Activated CD4-positive, alpha-beta T cell treated with anti-CD3 and anti-CD28 coated beads, Interleukin-2, amount 50 U/mL, for 24 hours (primary cell): ENCODE measurements around the gene HSPA5.
"Not testable (repeated sequence)": the region's sequence is repeated elsewhere in the genome, so short reads cannot be mapped to it uniquely, and the experiment has no call there.

ENCODE experiments used
- DNase-seq, 2 donors: peaks; one replicate each; pipeline ENCODE4 v3.0.0-alpha.2; 2020; ENCODE audit warnings: low read depth in 1 of 2, low spot score in 1 of 2

The HSPA5 gene

DNA sequence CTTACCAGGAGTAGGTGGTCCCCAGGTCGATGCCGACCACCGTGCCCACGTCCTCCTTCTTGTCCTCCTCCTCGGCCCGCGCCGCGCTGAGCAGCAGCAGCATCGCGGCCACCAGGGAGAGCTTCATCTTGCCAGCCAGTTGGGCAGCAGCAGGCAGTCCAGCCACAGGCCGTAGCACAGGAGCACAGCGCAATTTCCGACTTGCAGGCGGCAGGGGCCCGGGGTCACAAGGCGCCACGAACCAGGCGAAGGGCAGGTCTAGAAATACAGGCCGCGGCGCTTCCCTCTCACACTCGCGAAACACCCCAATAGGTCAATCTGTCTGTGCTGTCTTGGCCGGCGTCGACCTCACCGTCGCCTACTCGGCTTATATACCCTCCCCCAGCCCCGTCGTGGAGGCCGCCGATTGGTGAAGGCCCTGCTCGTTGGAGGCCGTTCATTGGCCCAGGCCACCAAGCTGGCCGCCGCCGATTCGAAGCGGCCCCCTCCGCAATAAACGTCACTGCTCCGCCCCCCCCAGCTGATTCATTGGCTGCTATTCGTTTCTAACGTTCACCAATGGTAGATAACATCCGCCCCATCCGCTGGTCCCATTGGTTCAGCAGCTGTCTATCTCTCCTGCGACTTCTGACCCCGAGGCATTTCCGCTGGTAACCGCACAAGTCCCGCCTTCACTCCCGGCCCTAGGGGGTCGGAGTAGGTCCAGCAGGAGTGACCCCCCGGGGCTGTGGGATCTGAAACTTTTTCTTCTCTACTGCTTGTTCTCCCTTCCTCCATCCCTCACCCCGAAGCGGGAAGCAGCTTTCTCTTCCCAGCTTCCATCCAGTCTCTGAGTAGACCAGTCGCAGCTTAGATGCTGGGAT, at the start of gene HSPA5:
Gene HSPA5 (minus strand): TSS at position 344 of the 863 bp plus-strand sequence. CDS start 217 bp downstream, at position 127.
- peak; percentile 99 to 100 for DNase-seq

DNA sequence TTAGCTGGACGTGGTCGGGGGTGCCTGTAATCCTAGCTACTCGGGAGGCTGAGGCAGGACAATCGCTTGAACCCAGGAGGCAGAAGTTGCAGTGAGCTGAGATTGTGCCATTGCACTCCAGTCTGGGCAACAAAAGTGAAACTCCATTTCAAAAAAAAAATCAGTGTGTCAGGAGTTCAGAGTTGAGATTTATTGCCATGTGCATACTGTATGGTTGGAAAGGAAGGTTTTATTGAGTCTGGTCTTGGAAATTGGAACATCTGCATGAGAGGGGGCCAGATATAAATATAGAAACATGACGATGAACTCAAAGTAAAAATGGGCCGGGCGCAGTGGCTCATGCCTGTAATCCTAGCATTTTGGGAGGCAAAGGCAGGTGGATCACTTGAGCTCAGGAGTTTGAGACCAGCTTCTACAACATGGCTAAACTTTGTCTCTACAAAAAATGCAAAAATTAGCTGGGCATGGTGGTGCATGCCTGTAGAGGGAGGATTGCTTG, 45.8 kb upstream of the HSPA5 start:
- not testable (repeated sequence) for DNase-seq

DNA sequence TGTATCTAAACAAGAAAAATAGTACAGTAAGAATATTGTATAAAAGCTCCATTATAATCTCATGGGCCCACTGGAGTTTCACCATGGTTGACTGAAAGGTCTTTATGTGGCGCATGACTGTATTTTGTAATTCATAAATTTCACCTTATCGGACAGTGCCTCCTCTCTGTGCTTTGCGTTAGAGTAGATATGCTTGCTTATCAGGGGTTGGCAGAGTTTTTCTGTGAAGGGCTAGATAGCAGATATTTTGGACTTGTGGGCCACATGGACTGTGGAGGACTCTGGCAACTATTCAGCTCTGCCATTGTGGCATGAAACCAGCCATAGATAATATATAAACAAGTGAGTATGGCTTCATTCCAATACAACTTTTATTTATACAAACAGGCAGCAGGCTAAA, 43.7 kb upstream of the HSPA5 start:
- no peak for DNase-seq

DNA sequence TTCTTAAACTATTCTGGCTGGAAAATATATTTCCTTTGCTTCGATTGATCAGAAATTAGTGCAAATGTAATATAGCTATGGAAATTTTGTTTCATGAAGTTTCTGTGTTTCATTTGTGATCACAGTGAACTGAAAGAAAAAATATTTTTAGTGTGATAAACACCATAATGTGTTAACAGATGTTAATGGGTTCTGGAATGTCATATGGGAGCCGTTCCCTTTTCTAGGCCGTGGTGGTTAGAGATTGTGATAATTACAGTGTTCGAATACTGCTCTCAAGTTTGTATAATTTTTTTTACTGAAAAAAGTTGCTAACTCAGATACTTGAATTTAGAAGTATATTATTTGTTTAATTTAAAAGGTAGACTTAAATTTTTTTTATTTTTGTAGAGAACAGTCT, 39.8 kb upstream of the HSPA5 start:
- DNase-seq, result no peak

DNA sequence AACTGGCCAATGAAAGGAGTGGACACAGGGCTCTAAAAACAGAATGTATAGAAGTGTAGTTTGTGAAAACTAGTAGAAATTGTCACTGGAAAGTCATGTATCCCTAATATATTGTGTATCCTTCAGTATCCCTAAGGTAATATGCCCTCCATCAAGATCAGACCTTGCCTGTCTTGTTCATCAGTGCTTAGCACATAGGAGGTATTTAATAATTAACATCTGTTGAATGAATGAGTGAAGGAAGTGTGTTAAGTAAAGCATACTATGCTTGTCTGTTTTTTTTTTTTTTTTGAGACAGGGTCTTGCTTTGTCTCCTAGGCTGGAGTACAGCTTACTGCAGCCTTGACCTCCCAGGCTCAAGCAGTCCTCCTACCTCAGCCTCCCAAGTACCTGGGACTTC, 36.3 kb upstream of the HSPA5 start:
- no peak for DNase-seq

DNA sequence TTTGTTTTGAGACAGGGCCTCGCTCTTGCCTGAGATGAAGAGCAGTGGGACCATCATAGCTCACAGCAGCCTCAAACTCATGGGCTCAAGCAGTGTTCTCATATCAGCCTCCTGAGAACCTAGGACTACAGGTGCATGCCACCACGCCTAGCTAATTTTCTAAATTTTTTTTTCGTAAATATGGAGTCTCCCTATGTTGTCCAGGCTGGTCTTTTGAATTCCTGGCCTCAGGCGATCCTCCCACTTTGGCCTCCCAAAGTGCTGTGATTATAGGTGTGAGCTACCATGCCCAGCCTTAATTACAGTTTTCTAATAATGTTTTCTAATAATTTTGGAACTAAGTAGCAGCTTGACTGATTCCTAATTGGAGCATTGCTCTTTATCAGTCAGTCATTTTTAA, 35.6 kb upstream of the HSPA5 start:
- no peak for DNase-seq

DNA sequence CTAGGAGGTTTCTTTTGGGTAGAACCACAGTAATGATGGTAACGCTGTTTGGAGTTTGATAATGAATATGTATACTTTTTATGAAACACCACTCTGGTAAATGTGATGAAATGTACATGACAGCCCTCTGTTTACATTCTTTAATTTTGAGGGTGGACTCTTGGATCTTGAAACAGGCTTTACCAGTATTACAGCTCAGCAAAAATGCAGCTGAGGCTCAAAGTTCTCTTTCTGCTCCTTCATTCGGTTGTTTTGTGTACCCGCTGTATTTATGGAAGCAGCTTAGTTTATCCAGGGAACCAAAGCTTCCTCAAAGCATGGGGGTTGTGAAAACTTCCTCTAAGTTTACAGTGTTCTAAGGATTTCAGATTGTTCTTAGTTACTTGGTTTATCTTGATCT, 31.6 kb upstream of the HSPA5 start:
- DNase-seq, result no peak

DNA sequence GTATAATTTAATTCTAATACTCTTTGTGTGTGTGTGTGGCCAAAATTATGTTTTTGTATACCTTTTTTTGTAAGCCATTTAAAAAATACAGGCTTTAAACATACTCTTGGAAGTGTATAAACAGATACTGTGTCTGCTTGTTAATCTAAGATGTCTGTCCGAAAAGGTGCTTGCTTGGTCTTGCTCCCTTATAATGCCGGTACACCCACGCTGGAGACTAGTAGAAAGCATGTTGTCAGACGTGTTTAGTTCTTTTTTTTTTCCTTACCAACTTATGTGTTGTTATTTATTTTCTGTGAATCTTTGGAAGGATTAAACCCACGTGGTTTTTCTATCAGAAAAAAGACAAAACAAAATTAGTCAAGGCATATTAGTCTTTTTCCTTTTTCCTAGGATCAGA, 29.9 kb upstream of the HSPA5 start:
- no peak for DNase-seq

DNA sequence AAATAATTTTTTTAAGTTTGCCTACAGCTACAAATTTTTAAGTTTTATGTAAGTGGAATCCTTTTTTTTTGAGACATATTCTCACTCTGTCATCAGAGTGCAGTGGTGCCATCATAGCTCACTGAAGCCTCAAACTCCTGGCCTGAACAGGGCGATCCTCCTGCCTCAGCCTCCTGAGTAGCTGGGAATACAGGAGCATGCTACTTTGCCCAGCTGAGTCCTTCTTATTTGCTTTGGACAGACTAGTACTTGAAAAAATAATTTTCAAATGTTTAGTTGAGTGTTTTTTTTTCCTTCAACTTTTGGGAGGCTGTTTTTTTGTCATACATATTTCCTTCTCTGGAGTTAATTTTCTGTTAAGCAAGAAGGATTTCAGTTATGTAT, 27.9 kb upstream of the HSPA5 start:
- DNase-seq, result no peak

DNA sequence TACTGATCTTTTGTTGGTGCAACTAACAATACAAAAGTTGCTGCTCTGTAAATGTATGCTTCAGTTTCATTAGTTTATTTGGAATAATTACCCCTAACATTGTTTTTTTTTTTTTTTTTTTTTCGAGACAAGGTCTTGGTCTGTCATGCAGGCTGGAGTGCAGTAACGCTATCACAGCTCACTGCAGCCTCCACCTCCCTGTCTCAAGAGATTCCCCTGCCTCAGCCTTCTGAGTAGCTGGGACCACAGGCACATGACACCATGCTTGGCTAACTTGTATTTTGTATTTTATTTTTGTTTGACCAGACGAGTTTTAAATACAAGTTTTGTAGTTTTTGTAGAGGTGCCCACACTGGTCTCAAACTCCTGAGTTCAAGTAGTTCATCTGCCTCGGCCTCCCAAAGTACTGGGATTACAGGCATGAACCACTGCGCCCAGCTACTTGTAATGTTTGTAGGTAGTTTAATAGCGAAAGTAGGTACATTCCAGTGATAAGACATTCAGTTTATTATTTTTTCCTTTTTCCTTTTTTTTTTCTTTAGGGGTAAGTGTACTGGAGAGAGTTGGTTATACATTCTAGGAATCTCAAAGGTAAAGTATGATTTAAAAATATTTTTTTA, 27.4 kb upstream of the HSPA5 start:
- no peak for DNase-seq

DNA sequence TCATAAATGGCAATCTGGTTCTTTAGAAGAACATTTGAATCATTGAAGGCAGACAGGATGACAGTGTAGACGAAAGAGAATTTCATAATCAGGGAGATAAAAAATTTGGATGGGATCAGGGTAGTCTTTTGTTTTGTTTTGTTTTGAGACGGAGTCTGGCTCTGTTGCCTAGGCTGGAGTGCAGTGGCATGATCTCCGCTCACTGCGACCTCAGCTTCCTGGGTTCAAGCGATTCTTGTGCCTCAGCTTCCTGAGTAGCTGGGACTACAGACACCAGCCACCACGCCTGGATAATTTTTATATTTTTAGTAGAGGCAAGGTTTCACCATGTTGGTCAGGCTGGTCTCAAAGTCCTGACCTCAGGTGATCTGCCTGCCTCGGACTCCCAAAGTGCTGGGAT, 22.9 kb upstream of the HSPA5 start:
- not testable (repeated sequence) for DNase-seq

DNA sequence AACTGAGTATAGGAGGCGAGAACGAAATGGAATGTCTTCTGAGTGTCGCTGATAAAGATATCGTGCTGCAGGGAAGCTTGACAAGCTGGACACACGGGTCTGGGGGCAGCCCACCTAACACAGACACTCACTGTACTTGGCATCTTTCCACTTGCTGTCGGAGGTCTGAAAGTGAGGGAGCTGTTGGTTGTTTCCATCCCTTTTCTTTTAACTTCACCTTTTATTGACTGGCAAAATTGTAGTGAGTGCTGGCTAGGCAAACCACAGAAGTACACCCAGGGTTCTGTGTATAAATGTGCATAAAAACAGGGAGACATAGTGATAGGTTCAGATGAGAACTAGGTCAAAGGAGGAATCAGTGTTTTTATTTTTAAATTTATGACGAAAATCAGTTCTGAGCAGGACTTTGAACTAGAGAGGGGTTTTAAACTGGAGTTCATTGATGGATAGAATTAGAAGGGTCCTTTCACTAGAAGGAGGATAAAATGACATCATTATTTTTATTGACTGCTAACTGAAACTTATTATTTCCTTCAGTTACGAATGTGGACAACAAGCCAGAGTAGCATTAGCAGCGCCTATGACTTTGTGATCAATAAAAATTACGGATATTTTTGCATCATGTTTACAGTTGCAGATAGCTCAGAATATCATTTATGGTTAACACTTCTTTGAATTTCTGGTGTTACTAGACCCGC, 21.3 kb upstream of the HSPA5 start:
- DNase-seq, result no peak

DNA sequence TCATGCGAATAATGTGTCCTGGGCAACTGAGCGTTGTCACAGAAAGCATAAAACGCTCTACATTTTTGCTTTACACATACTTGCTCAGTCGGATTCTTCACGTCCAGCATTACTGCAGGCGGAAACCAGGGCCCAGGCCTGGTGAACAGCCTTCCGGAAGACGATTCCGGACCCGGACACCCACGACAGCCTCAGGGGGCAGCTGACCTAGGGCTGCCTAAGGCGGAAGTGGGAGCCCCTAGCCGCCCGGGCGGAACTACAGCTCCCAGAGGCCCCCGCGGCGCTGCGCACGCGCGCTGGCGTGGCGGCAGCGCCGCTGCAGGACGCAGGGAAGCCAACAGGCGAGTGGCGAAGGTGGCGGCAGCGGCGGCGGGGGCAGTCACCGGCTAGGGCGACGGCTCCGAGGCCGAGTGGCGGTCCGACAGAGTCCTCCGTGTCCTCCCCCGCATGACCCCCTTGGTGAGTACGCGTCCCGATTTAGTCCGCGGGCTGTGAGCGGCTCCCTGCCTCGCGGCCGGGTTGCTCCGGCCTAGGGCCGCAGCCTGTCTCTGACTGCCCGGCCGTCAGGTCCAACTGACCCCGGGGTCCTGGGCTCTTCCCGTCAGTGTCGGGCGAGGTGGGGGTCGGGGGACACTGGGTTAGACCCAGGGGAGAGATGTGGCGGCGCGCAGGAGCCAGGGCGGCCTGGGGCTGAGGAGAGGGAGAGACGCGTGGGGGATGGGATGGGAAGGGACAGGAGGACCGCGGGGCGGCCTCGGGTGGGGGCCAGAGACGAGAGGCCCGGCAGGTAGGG, 20.6 kb upstream of the HSPA5 start, which contains the start of gene GAPVD1:
Gene GAPVD1 (plus strand): TSS at position 326 of the 793 bp plus-strand sequence. CDS start 37,096 bp downstream, outside the sequence.
- peak; percentile 77 for DNase-seq

DNA sequence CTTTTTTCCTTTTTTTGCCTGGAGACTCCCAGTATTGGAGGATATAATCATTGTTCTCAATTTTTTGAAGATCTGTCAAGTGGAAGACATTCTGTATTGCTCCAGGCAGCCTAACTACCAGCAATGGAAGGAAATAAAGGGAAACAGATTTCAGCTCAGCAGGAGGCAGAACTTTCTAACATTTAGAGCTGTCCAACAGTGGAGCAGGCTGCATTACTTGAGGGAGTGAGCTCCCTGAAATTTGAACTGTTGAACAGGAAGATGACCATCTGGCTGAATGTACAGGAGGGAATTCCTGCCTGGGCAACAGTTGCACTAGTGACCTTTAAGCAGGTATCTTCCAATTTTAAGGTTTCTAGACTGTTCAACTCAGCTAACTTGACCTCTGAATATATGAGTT, 19.4 kb upstream of the HSPA5 start:
- DNase-seq, result no peak

DNA sequence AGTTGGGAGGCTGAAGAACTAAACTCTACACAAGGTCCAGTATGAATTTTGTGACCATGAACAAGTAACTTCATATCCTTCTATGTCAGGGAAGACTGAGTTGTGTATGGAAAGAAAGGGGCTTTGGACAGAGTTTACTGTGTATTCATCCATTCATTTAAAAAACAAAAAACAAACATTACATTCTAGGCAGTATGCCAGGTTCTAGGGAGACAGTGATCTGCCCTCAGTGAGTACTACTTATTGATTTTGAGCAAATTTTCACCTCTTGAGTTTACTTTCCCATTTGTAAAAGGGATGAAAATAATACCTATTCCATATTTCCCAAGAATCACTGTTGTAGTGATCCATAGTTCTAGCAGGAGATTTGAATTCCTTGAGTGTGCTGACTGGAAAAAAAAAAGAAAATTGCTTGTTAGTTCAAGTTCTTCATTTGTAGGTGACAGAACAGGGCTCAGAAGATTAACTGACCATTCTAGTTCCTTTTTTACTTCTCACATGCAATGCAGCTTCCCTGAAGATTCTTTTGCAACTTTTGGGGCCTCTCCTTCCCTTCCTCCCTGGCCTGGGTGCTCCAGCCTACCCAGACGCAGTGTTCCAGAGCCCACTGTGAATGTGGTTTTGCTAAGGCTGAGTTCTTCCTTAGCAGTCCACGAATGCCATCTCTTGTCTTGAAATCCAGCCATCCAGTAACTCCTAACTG, 17.8 kb upstream of the HSPA5 start:
- no peak for DNase-seq

DNA sequence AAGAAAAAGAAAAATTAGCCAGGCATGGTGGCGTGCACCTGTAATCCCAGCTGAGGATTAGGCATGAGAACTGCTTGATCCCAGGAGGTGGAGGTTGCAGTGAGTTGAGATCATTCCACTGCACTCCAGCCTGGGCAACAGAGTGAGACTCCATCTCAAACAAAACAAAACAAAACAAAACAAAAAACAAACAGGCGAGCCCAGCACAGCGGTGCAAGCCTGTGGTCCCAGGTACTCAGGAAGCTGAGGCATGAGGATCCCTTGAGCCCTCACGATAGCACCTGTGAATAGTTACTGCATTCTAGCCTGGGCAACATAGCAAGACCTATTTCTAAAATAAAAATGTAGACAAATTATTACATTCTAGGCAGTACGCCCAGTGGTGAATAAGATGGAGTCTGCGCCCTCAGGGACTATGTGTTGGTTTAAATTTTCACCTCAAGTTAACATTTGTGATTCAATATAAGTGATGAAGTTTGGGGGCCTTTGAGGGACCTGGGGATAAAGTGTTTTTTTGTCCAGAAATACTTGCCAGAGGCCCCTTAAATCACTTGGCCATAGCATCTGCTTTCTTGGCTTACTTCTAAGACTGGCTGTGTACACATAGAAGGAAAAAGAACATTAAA, 17.1 kb upstream of the HSPA5 start:
- no peak for DNase-seq

DNA sequence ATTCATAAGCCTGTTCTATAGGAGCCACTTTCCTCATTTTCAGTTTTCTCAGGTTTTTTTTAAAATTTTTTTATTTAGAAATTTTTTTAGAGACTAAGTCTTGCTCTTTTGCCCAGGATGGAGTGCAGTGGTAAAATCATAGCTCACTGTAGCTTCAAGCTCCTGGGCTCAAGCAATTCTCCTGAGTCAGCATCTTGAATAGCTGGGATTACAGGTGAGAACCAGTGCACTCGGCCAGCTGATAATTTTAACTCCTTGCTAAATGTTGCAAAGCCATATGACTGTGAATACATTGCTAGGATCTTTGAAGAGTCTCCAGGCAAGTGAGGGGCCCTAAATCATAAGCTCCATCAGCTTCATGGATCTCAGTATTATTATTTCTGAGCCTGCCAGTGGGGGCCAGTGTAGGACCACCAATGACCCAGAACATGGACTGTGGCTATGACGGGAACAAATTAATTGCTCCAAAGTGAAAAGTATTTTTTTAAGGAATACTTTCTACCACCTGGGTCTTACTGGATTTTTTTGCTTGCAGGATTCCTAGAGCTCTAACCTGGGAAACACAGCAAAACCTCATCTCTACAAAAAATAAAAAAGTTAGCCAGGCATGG, 14.7 kb upstream of the HSPA5 start:
- no peak for DNase-seq

DNA sequence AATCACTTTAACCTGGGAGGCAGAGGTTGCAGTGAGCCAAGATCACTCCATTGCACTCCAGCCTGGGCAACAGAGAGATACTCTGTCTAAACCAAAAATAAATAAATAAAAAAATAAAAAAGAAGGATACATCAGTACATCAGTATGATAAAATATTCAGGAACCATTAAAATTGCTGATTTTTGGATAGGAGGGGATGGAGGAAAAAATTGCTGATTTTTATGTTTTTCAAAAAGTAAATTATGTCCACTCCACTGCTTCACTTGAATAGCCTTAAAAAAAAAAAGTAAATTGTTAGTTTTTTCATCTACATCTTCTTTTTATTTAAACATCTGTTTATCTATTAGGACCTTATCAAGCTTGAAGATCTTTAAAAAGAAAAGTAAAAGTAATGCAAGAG, 13.1 kb upstream of the HSPA5 start:
- DNase-seq, result no peak

DNA sequence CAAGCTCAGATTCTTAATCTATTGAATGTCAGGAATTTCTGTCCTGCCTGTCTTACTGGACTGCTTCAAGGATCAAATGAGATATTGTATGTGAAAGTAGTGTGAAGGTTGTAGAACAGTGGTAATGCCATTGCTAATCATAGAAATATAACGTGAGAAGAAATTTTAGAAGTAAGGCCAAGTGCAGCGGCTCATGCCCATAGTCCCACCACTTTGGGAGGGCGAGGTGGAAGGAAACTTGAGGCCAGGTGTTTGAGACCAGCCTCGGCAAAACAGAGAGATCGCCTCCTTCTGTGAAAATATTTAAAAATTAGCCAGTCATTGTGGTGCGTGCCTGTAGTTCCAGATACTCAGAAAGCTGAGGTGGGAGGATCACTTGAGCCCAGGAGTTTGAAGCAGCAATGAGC, 5.1 kb upstream of the HSPA5 start:
- no peak for DNase-seq
